Stimulated activated CD4-positive, alpha-beta T cell treated with anti-CD3 and anti-CD28 coated beads, Interleukin-1b, Interleukin-23, amount 100 ng/mL, for 24 hours (primary cell): Measurements from ENCODE around the gene CRB2.
"Not testable (repeated sequence)": the region's sequence is repeated elsewhere in the genome, so short reads cannot be mapped to it uniquely, and the experiment has no call there.

Experiments used
- DNase-seq, 4 experiments: peaks; one replicate each; pipeline ENCODE4 v3.0.0-alpha.2; 2020; ENCODE audit warnings: low read depth in 4 of 4, low spot score in 1 of 4

Gene CRB2

DNA sequence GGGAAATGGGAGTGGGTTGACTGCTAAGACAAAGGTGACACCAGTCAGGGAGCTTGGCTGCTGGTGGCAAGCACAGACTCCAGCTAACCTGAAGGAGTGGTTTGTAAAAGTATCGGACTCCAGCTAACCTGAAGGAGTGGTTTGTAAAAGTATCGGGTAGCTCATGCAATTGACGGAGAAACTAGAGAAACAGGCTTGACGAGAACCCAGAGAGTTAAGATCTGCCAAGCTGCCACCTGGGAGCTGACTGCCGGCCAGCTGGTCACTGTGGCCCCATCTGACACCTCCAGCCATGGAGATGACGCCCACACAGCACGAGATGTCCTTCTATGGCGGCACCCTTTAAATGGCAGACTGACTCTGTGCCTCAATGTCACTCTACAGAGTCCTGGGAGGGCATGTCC is 28.3 kb upstream of the CRB2 start:
- no peak for DNase-seq

- no peak for DNase-seq
These were observed 26.6 kb upstream of the CRB2 start for GRCh38 chr9:123329329-123329955.

DNA sequence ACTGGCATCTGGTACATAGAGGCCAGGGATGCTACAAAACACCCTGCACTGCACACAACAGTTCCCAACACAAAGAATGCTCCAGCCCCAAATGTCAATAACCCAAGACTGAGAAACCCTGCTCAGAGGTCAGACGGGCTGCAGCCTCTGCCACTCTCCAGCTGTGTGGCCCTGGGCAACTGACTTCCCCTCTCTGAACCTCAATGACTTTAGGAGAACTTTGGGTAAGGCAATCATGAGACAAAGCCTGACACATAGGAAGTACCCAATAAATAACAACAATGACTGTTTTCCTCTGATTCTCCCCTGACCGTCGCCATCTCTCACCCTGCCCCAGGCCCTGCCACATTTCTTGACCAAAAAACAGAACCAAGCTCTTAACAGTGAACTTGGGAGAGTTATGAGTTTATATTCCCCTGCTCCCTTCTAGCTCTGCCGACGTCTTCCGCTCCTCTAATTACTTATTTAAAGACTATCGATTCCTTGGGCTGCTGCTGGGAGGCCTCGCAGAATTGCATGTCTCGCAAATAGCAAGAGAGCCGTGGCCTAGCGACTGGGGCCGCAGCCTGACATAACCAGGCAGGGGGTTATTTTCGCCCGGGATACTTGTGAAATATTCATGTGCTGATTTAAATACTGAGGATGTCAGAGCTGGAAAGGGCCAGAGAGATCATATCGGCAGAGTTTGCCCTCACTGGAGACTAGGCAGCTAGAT is 24.5 kb upstream of the CRB2 start:
- DNase-seq = no peak

GRCh38 chr9:123333058-123333669 is 22.8 kb upstream of the CRB2 start:
- DNase-seq = not testable (repeated sequence)

- DNase-seq = no peak
These were observed 21.4 kb upstream of the CRB2 start for GRCh38 chr9:123334639-123335038.

- DNase-seq = no peak
These were observed 20.6 kb upstream of the CRB2 start for GRCh38 chr9:123335193-123335985.

DNA sequence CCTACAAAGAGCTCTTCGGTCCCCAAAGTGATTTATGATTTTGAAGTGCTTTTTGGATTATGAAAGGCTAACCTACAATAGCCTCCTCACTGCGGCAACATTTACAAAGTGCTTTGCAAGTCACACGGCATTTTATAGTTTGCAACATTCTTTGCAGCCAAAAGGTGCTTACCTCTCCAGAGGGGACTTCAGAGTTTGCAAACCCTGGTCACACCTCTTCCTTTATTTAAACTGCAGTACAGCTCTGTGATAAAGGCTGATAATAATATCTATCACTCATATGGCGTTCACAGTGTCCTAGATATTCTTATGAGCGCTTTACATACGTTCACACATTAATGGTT is 20.0 kb upstream of the CRB2 start:
- DNase-seq = no peak

DNA sequence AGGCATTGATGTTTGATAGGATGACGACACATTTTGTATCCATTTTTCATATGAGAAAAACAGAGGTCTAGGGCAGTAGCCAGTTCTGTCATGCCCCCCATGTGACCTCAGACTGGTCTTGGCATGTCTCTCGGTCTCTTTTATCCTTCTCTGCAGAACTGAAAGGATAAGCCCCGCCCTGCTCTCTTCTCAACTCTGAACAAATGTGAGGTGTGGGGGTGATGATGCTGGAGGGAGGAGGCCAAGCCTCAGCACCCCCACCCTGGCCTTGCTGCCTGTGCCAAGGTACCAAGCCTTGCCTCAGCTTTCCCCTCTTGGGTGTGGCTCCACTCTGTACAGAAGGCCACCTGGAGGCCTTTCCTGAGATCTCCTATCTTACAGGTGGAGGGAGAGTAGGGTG is 19.5 kb upstream of the CRB2 start:
- DNase-seq = no peak

- DNase-seq = no peak
These were observed 19.0 kb upstream of the CRB2 start for GRCh38 chr9:123336959-123337358.

- DNase-seq = no peak
These were observed 18.0 kb upstream of the CRB2 start for GRCh38 chr9:123337971-123338370.

DNA sequence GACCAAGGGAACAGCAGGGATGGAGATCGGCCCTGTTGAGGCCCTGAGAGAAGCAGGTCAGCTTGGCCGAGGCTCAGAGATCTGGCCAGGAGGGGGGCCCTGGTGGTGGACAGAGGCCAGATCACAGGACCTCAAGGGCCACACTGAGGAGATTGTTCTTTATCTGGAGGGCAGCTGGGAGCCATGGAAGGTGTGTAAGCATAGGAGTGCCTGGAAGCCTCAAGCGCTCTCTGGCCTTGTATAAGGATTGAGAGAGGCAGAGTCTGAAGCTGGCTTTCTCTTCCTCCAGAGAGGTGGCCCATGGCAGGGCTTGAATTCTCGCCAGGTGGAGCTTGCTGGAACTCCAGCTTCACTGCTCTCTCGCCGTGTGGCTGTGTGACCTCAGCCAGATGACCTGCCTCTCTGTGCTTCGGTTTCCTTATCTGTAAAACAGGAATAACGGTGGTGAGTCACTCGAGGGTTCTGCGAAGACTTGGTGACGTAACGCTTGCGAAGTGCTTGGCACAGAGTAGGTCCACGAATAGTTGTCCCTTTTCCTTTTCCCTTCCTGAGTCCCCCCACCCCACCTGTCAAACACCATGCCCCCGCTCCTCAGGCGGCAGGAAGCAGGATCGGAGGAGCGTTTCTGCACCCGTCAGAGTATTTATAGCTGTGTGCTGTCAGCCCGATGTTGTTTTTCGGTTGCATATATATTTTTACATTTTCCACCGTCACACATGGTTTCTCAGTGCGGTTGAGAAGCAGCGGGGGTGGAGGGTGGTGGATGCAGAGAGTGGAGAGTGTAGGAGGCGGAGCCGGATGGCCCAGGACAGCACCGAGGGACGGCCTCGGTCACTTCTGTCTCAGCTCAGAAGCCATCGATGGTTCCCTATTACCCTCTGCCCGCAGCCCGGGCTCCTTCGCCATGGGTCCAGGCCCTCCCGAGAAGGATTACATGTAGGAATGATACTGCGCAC is 17.0 kb upstream of the CRB2 start:
- DNase-seq = peak; percentile 27 to 74 (median 43)

- DNase-seq = peak in 3 of 4 experiments; percentile 32 to 59 (median 51)
These were observed 16.1 kb upstream of the CRB2 start for GRCh38 chr9:123339666-123340510.

- DNase-seq = no peak
These were observed 14.2 kb upstream of the CRB2 start for GRCh38 chr9:123341816-123342215.

GRCh38 chr9:123342247-123342646 is 13.8 kb upstream of the CRB2 start:
- DNase-seq = no peak

DNA sequence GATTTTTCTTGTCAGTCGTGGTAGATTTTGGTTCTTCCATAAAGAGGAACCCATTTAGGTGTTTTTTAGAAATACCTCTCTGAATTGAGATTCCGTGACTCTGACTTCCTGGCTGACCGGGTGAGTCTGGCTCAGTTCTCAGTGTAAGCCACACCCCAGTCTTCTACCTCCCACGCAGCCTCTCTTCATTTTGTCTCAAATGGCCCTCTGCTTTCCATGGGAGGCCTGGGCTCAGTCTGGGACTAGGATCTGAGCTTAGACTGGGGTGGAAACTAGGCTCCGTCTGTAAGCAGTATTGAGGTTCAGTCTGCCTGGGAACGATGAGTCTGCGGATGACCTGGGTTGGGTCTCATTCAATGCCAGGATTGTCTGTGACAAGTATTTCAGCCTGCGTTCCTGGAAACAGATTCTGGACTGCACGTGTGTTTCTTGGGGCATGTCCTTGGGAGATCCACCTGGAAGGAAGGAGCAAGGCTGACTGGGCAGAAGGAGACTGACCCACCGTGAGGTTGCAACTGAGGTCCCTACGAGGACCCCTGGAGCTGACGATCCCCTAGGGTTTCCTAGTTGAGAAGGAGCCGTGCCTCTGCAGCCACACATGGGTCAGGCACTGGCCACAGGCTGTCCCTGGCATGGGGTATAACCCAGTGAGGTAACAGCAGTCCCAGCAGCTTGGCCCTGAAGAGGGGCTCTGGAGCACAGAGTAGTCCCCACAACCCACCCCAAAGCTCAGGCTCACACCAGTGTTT is 12.4 kb upstream of the CRB2 start:
- no peak for DNase-seq

DNA sequence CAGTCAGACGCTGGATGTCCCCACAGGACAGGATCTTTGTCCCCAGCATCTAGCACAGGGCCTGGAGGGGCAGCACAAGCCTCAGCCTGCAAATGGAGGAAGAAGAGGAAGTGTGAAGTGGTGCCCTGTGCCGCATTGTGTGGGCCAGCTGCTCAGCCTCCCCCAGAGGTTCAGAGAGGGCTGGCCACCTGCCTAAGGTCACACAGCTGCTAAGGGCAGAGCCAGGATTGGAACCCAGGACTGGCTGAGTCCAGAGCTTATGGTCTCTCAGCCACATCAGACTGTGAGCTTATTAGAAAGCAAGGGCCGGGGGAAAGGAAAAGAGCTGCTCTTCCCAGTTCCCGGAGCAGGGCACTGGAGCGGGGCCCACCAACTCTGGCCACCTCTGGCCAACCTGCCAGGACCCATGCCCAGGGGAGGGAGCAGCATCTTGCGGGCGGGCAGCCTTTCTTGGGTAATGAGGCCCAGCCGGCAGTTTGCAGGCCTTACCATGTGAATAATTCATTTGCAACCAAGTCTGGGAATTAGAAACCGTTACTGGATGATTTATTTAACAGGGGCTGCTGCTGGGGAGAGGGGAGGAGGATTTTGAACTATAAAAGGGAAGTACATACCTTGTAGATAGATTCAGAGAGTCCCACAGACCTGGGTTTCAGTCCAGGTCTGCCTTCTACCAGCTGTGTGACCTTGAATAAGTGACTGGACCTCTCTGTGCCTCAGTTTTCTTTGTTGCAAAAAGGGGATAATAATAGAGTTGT is 11.6 kb upstream of the CRB2 start:
- DNase-seq = no peak

GRCh38 chr9:123345567-123345955 is 10.4 kb upstream of the CRB2 start:
- no peak for DNase-seq

GRCh38 chr9:123346026-123346425 is 10.0 kb upstream of the CRB2 start:
- no peak for DNase-seq
